GM23338 (cell line): ENCODE results near the gene CIAO3.

Experiments
- CREB1 ChIP-seq: fragments of 250-450 bp; sonication (Bioruptor Pico); IDR thresholded peaks from 2 replicates; pipeline ENCODE4 v1.5.0; 2020; ENCODE audit warnings: low read depth, mild to moderate bottlenecking, moderate library complexity
- CTCF ChIP-seq, 2 experiments: fragments of 200-600 bp in 1 of 2; sonication (generic) in 1 of 2; conservative IDR thresholded peaks; 2 replicates each; pipeline versions ENCODE4 v1.5.1 to v1.6.1; 2016 to 2017; ENCODE audit warnings: antibody characterized with exemption in 2 of 2, low read depth in 2 of 2, mild to moderate bottlenecking in 2 of 2, moderate library complexity in 1 of 2
- EZH2 ChIP-seq: fragments of 200-600 bp; sonication (generic); IDR thresholded peaks from one replicate; pipeline ENCODE4 v1.8.0; 2017; ENCODE audit warnings: antibody characterized with exemption, mild to moderate bottlenecking, low read depth; ENCODE audit not compliant: unreplicated experiment
- EZH2phosphoT487 ChIP-seq: fragments of 200-600 bp; sonication (generic); IDR thresholded peaks from one replicate; pipeline ENCODE4 v1.8.1; 2018; ENCODE audit warnings: antibody characterized with exemption; ENCODE audit not compliant: unreplicated experiment
- POLR2AphosphoS5 ChIP-seq: IDR thresholded peaks from 2 replicates; pipeline ENCODE4 v1.6.1; 2016; ENCODE audit warnings: antibody characterized with exemption, low read depth
- REST ChIP-seq: IDR thresholded peaks from one replicate; pipeline ENCODE4 v1.6.1; 2018; ENCODE audit warnings: antibody characterized with exemption; ENCODE audit not compliant: unreplicated experiment
- ZNF114 ChIP-seq: fragments of 250-450 bp; sonication (Bioruptor Pico); IDR thresholded peaks from 2 replicates; pipeline ENCODE4 v1.5.0; 2020; ENCODE audit warnings: mild to moderate bottlenecking, moderate library complexity

GRCh38 chr16:760065-760464 lies 19.3 kb upstream of the CIAO3 start:
- TF ChIP-seq CTCF (conservative IDR thresholded peaks at IDR 0.05; ENCODE audit: low read depth in 2 of 2) (no peak), REST (no peak), POLR2AphosphoS5 (no peak), EZH2 (no peak), CREB1 (CRISPR knock-in tag) (no peak), EZH2phosphoT487 (no peak), ZNF114 (CRISPR knock-in tag) (no peak)
